Gastroesophageal sphincter (tissue), 3 donors: ENCODE data around the gene USP6NL.

Source experiments
- EP300 ChIP-seq: sonication (generic); formaldehyde crosslinking; IDR thresholded peaks from one replicate; pipeline ENCODE4 v1.6.1; 2017; ENCODE audit warnings: antibody characterized with exemption, mild to moderate bottlenecking
- POLR2A ChIP-seq, 2 donors: fragments of 450-650 bp; IDR thresholded peaks; one replicate each; pipeline ENCODE4 v1.6.1; 2017; ENCODE audit warnings: antibody characterized with exemption in 2 of 2, mild to moderate bottlenecking in 2 of 2, moderate library complexity in 1 of 2
- POLR2AphosphoS5 ChIP-seq: sonication (generic); formaldehyde crosslinking; IDR thresholded peaks from one replicate; pipeline ENCODE4 v1.6.1; 2017; ENCODE audit warnings: antibody characterized with exemption
- TF ChIP-seq, protein P1 (sequence below), 4 experiments: fragments of 200-600 bp in 2 of 4; fragments of 450-650 bp in 2 of 4; sonication (generic) in 1 of 4; IDR thresholded peaks; one replicate each; pipeline ENCODE4 v1.5.1; 2017 to 2019; ENCODE audit warnings: antibody characterized with exemption in 4 of 4, mild to moderate bottlenecking in 2 of 4, moderate library complexity in 2 of 4

DNA sequence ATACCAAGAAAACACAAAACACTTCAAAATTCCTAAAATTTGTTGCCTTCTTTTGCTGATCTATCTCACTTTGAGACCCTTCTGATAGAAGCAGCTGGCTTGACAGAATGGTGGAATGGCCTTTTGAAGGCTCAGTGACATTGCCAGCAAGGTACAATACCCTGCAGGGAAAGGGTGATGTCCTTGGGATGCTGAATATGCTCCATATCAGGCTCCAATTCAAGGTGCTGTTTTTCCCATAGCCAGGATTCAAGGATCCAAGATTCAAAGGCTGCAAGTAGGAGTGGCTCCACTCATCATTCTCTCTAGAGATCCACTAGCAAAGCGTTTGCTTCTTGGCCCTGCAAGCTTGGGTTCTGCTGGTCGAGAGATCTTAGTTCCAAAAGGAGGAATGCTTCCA is 120.4 kb downstream of the USP6NL start:
- no peak for TF ChIP-seq POLR2AphosphoS5
- TF ChIP-seq, protein P1, sequence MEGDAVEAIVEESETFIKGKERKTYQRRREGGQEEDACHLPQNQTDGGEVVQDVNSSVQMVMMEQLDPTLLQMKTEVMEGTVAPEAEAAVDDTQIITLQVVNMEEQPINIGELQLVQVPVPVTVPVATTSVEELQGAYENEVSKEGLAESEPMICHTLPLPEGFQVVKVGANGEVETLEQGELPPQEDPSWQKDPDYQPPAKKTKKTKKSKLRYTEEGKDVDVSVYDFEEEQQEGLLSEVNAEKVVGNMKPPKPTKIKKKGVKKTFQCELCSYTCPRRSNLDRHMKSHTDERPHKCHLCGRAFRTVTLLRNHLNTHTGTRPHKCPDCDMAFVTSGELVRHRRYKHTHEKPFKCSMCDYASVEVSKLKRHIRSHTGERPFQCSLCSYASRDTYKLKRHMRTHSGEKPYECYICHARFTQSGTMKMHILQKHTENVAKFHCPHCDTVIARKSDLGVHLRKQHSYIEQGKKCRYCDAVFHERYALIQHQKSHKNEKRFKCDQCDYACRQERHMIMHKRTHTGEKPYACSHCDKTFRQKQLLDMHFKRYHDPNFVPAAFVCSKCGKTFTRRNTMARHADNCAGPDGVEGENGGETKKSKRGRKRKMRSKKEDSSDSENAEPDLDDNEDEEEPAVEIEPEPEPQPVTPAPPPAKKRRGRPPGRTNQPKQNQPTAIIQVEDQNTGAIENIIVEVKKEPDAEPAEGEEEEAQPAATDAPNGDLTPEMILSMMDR (IDR thresholded peaks at IDR 0.05), result no peak
- no peak for TF ChIP-seq POLR2A (IDR thresholded peaks at IDR 0.05)
- no peak for TF ChIP-seq EP300
